GM13977 (cell line): ENCODE data around the gene SVOP.

Source experiments
- DNase-seq: peaks from one replicate; pipeline ENCODE4 v3.0.0; 2012; ENCODE audit warnings: low spot score
- CTCF ChIP-seq: IDR thresholded peaks from 2 replicates; pipeline ENCODE4 v1.5.1; 2012; ENCODE audit warnings: mild to moderate bottlenecking, control low read depth; ENCODE audit not compliant: insufficient read depth; ENCODE audit errors: extremely low read depth, missing control alignments
- in situ Hi-C: fragments of 300-500 bp; cut with MboI; formaldehyde crosslinking; loops from one replicate; pipeline ENCODE4 v1.12.0; 2022; ENCODE audit warnings: low sequenced_read_pairs, low pct_unique_long_range_greater_than_20kb, mixed read lengths, inconsistent platforms; ENCODE audit not compliant: unreplicated experiment

The SVOP gene

DNA sequence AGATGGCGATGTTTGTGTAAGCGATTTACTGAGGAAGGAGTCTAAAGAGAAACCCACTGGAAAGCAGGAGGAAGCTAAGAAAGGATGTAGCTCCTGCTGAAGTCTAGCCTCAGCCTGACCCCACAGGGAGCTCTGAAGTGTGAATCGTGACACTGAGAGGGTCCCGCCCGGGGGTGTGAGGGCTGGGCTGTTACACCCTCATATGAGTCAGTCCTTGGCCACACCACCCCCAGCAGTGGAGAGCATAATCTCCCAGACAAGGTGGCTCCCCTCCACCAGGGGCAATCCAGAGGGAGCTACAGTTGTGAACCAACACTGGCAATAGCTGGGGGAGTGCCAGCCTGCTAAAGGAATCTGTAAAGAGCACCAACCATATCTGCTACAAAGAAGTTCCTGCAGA, 31.5 kb downstream of the SVOP start:
- in situ Hi-C loops = no loop called here
- no peak for DNase-seq
- TF ChIP-seq CTCF = no peak

- in situ Hi-C loops = no loop called here
- no peak for DNase-seq
- no peak for TF ChIP-seq CTCF
Observed at GRCh38 chr12:108985750-108986149, 35.1 kb downstream of the SVOP start.

- TF ChIP-seq CTCF = no peak
- in situ Hi-C loops = no loop called here
- no peak for DNase-seq
Observed at GRCh38 chr12:108983227-108983626, 37.6 kb downstream of the SVOP start.

DNA sequence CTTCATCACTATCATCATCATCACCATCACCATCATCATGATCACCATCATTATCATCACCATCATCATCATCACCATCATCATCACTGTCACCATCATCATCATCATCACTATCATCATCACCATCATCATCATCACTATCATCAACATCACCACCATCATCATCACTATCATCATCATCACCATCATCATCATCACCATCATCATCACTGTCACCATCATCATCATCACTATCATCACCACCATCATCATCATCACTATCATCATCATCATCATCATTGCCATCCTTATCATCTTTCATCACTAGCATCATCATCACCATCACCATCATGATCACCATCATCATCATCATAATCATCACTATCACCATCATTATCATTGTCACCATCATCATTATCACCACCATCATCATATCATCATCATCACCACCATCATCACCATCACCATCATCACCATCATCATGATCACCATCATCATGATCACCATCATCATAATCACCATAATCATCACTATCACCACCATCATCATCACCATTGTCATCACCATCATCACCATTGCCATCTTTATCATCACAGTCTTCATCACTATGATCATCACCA, 38.1 kb downstream of the SVOP start:
- in situ Hi-C loops = no loop called here
- no peak for TF ChIP-seq CTCF
- no peak for DNase-seq

DNA sequence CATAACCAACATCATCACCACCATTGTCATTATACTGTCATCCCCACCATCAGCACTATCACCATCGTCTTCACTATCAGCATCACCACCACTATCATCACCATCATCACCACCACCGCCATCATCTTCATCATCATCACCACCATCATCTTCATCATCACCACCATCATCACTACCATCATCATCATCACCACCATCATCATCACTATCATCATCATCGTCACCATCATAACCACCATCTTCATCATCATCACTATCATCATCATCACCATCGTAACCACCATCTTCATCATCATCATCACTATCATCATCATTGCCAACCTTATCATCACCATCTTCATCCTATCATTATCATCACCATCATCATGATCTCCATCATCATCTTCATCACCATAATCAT, 39.0 kb downstream of the SVOP start:
- in situ Hi-C loops = no loop called here
- no peak for DNase-seq
- no peak for TF ChIP-seq CTCF

GRCh38 chr12:108980831-108981618, 39.8 kb downstream of the SVOP start:
- in situ Hi-C loops = no loop called here

More at GRCh38 chr12:108980831-108981618, 39.8 kb downstream of the SVOP start:
- no peak for TF ChIP-seq CTCF
- no peak for DNase-seq
